Rectal smooth muscle tissue (tissue), 1 donor: Measurements from ENCODE around the gene EPB41L3.
"Not testable (repeated sequence)": the region's sequence is repeated elsewhere in the genome, so short reads cannot be mapped to it uniquely, and the experiment has no call there.

ENCODE experiments used
- H3K27ac ChIP-seq: one replicate; pipeline ENCODE4 v1.7.0; 2013; ENCODE audit warnings: low read depth, low read length, inconsistent platforms
- H3K27me3 ChIP-seq: one replicate; pipeline ENCODE4 v1.7.0; 2013; ENCODE audit warnings: low read length; ENCODE audit not compliant: control insufficient read depth, insufficient read depth
- H3K36me3 ChIP-seq: one replicate; pipeline ENCODE4 v1.7.0; 2013; ENCODE audit warnings: low read length; ENCODE audit not compliant: control insufficient read depth, insufficient read depth
- H3K4me1 ChIP-seq: one replicate; pipeline ENCODE4 v1.7.0; 2013; ENCODE audit warnings: low read length; ENCODE audit not compliant: control insufficient read depth, insufficient read depth
- H3K4me3 ChIP-seq: one replicate; pipeline ENCODE4 v1.7.0; 2013; ENCODE audit warnings: low read length
- H3K9ac ChIP-seq: one replicate; pipeline ENCODE4 v1.7.0; 2013; ENCODE audit warnings: low read length

Gene EPB41L3

DNA sequence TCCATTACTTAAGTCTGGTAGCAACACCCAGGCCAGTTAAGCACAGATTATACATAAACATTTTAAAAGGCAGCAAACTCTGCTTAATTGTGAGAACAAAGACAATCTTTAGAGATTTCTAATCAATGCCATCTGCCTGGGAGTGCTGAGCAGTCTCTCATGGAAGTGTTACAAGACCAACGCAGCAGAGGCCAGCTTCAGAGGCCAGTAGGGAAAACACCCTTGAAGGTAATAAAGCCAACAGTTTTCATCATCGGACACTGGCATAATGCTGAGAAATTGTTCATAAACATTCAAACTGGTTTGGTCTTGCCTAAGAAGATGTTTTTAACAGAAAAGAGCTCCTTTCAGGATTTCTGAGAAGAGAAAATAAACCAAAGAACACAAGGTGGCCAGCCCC, 35.0 kb downstream of the EPB41L3 start:
- Histone ChIP-seq H3K9ac (no peak overlapping the region), H3K4me3 (no peak overlapping the region), H3K27me3 (no peaks in the 10 kb centered on the region), H3K27ac (no peak overlapping the region), H3K36me3 (no peaks in the 10 kb centered on the region), H3K4me1 (peaks cover 3% of the 10 kb centered on the region)

DNA sequence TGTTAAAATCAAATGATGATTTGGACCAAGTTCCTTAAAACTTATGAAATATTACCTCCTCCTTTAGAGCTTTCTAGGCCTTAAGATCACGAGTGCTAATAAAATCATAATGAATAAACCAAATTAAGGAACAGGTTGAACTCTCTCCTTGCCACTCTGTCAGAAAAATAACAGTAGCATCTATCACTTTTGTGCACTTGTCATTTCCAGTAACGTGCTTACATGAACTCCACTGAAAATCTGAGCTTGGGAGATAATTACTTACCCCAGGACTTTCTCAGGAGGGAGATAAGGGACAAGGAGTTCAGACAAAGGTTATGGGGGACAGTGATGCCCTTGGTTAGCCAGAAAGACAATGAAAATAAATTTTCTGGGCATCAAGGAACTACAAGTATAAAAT, 36.0 kb downstream of the EPB41L3 start:
- Histone ChIP-seq H3K9ac (no peak overlapping the region), H3K27ac (no peak overlapping the region), H3K36me3 (no peaks in the 10 kb centered on the region)

DNA sequence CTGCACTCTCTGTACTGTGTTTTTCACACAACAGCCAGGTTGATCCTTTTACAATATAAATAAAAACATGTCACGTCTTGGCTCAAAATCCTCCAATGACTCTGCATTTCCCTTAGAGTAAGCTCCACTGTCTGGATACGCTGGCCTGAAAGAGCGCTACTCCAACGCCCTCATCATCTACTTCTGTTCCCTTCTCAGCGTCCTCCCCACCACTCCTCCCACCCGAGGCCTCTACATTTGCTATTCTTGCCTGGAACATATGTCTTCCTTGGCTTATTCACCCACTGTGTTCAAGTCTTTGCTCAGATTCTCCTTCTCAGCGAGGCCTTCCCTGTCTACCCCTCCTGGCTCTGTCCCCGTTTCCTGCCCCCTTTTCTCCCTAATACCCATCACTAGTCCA, 37.6 kb downstream of the EPB41L3 start:
- H3K4me1 ChIP-seq, result peaks cover 3% of the 10 kb centered on the region
- H3K9ac ChIP-seq, result no peak overlapping the region
- no peaks in the 10 kb centered on the region for H3K27me3 ChIP-seq
- H3K4me3 ChIP-seq, result no peak overlapping the region
- no peak overlapping the region for H3K27ac ChIP-seq
- H3K36me3 ChIP-seq, result no peaks in the 10 kb centered on the region

More for the DNA sequence above, 36.0 kb downstream of the EPB41L3 start:
- no peak overlapping the region for H3K4me3 ChIP-seq
- H3K27me3 ChIP-seq, result no peaks in the 10 kb centered on the region
- H3K4me1 ChIP-seq, result peaks cover 3% of the 10 kb centered on the region

DNA sequence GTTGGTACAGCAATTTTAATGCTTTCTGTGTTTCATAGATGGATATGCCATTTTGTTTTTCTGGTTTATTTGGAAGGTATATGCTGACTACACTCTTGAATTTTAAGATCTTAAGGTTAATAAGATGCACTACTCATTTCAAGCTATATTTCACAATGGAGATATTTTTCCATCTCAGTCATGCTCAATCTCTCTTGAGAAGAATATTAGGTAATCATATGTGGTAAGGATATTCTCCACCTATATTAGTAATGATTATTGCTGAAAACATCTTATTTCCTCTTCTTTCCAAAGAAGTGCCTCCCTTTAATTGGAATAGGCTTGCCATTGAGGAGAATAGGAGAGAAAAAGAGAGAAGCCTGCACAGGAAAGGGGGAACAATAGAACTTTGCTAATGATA, 40.1 kb downstream of the EPB41L3 start:
- Histone ChIP-seq H3K27ac (no peak overlapping the region), H3K9ac (no peak overlapping the region), H3K36me3 (no peaks in the 10 kb centered on the region), H3K4me3 (no peak overlapping the region), H3K4me1 (peaks cover 5% of the 10 kb centered on the region), H3K27me3 (no peaks in the 10 kb centered on the region)

DNA sequence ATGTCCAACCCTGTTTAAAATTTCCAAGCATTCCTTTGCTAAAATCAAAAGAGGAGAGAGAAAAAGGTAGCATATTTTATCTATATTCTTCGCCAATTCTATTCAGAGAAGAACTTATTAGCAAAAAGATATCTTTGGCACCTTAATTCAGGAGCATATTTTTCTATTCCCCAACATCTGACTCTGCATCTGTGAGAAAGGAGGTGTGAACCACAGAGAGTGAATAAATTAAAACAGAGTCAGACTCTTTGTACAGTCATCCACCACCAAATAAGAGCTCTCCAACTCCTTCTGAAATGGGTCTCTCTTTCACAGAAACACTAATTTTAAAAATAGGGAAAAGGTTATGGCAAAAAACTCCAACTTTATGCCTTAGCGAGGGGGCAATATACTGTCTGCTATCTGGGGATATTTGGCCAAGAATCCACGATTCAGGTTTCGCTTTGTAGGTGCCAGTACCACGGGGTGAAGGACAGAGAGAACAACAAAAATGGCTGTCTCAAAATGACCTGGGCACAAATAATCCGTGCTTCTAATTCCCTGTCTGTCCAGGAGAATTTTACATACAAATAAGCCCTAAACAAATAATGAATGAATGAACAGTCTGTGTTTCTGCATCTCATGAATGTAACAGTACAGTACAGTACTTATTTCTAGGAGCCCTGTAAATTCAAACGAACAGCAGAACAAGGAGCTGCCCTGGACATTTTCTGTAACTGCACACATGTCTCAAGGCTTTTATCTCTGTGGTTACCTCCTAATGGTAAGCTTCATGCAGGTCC, 43.4 kb downstream of the EPB41L3 start:
- Histone ChIP-seq H3K27me3 (no peaks in the 10 kb centered on the region), H3K4me3 (no peak overlapping the region), H3K36me3 (no peaks in the 10 kb centered on the region), H3K9ac (no peak overlapping the region), H3K4me1 (peaks cover 5% of the 10 kb centered on the region), H3K27ac (no peak overlapping the region)

DNA sequence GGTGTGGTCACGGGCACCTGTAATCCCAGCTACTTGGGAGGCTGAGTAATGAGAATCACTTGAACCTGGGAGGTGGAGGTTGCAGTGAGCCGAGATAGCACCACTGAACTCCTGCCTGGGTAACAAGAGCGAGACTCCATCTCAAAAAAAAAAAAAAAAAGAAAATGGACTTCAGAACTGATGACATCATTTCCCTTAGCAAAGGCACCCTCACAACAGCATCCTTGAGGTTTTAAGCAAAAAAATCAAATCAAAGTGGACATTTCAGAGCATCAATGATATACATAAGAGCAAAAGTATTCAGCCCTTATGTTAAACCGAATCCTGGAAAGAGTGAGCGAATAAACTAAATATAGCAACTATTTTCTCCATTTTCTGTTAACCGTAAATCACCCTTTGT, 45.3 kb downstream of the EPB41L3 start:
- Histone ChIP-seq H3K27ac (no peak overlapping the region), H3K4me1 (peaks cover 5% of the 10 kb centered on the region), H3K9ac (no peak overlapping the region), H3K36me3 (no peaks in the 10 kb centered on the region), H3K4me3 (no peak overlapping the region), H3K27me3 (no peaks in the 10 kb centered on the region)

DNA sequence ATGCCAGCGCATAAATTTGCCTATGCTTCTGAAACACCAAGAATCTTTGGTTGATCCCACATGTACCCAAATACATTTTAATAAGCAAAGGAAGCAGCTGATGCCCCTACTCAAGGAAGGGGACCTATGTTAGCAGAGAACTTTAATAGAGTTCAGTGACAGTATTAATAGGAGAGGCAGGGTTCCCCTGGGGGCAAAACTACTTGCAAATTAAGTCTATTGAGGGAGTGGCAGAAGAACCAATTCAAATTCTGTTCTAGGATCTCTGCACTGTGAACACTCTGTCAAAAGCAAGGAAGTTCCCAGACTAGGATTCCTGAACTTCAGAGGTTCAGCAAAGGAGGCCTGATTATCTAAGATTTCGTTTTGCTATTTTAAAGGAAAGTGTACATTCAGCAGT, 47.5 kb downstream of the EPB41L3 start:
- no peak overlapping the region for H3K27ac ChIP-seq

DNA sequence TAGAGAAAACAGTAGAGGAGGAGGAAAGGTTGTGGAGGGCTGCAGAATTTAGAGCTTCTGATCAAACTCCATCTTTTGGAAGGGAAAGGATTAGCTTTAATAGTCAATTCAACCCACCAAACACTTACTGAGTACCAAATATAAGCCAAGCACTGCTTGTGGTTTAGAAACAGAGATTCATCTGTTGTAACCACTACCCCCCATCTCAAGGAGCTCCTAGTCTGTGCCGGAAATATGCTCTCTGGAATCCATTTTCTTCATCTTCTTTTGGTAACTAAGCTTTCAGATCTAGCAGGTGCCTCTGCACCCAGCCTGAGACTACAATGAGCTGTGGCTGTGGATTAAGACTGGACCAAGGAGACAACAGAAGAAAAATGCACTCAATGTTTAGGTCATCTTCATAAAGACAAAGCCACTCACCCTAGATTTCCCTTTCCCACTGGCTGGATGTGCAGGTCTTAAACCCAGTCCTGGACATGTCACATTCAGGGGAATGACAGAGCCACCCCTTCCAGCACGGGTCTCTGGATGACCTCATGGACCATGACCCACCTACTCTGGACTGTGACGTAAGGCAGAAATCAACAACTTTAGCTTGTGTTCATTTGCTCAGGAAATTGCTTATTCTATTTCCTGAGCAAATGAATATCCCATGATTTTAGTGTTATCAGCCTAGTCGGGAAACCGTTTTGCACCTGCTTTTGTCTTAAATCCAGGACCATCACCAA, 52.9 kb downstream of the EPB41L3 start:
- Histone ChIP-seq H3K27me3 (no peaks in the 10 kb centered on the region), H3K9ac (no peak overlapping the region), H3K36me3 (no peaks in the 10 kb centered on the region), H3K4me1 (no peaks in the 10 kb centered on the region), H3K27ac (no peak overlapping the region), H3K4me3 (no peak overlapping the region)

More for the DNA sequence above, 47.5 kb downstream of the EPB41L3 start:
- H3K4me1 ChIP-seq, result peaks cover 5% of the 10 kb centered on the region
- no peak overlapping the region for H3K4me3 ChIP-seq
- H3K36me3 ChIP-seq, result no peaks in the 10 kb centered on the region
- H3K27me3 ChIP-seq, result no peaks in the 10 kb centered on the region
- H3K9ac ChIP-seq, result no peak overlapping the region

DNA sequence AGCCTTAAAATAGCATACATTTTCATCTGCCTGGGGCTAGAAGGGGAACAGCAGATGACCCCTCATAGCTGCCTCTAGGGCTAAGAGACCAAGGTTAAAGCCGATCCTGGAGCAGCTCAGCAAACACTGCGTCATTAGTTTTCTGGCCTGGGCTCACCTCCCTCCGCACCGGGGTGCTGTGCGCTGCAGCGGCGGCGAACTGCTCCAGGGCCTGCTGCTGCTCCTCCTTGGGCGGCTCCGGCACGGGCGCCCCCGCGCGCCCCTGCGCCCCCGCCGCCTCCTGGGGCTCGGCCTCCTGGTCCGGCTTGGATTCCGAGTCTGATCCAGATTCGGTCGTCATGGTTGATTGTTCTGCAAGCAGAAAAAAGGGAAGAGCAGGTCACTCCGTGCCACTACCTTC, 55.0 kb downstream of the EPB41L3 start:
- H3K9ac ChIP-seq, result no peak overlapping the region
- H3K27me3 ChIP-seq, result no peaks in the 10 kb centered on the region
- H3K4me1 ChIP-seq, result peaks cover 6% of the 10 kb centered on the region
- H3K4me3 ChIP-seq, result no peak overlapping the region
- peak overlapping the region; percentile 62 for H3K27ac ChIP-seq
- no peaks in the 10 kb centered on the region for H3K36me3 ChIP-seq

DNA sequence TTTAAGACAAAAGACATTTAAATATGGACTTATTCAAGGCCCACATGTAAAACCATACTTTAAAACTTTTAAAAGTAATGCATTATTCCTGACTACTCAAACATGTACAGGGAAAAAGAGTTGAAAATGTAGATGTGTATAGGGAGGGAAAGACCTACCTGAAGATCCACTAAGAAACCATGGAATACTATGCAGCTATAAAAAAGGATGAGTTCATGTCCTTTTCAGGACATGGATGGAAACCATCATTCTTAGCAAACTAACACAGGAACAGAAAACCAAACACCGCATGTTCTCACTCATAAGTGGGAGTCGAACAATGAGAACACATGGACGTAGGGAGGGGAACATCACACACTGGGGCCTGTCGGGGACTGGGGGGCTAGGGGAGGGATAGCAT, 55.8 kb downstream of the EPB41L3 start:
- H3K9ac ChIP-seq, result not testable (repeated sequence)

DNA sequence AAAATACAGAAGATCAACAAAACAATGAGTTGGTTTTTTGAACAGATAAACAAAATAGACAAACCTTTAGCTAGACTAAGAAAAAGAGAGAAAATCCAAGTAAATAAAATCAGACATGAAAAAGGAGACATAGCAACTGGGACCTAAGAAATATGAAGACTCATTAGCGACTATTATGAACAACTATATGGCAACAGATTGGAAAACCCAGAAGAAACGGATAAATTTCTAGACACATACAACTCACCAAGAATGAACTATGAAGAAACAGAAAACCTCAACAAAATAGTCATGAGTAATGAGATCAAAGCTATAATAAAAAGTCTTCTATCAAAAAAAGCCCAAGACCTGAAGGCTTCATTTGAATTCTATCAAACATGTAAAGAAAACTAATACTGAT, 59.3 kb downstream of the EPB41L3 start:
- Histone ChIP-seq H3K9ac (no peak overlapping the region), H3K27ac (no peak overlapping the region), H3K4me1 (peaks cover 13% of the 10 kb centered on the region), H3K36me3 (no peaks in the 10 kb centered on the region), H3K27me3 (no peaks in the 10 kb centered on the region), H3K4me3 (no peak overlapping the region)

More for the DNA sequence above, 55.8 kb downstream of the EPB41L3 start:
- H3K36me3 ChIP-seq, H3K27ac ChIP-seq, H3K4me1 ChIP-seq, H3K4me3 ChIP-seq, H3K27me3 ChIP-seq: not testable (repeated sequence)

DNA sequence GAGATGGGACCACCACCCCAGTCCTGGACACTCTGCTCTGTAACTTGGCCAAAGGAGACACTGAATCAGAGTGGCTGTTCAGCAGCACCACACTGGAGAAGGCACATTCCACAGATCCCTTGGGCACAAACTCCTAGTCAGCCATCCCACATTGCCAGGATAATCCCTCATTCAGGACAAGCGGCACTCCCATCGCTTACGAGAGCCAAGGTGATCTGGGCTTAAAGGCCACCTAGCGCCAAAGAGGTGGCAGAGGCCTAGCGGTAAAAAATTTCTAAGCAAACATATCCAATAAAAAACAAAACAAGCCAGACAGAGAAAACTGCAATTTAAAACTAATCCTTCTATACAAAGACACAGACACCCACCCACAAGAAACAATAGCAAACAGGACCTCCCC, 62.2 kb downstream of the EPB41L3 start:
- peaks cover 13% of the 10 kb centered on the region for H3K4me1 ChIP-seq
- H3K36me3 ChIP-seq, result no peaks in the 10 kb centered on the region
- H3K9ac ChIP-seq, result no peak overlapping the region
- no peak overlapping the region for H3K4me3 ChIP-seq
- no peaks in the 10 kb centered on the region for H3K27me3 ChIP-seq
- H3K27ac ChIP-seq, result peak overlapping the region; percentile 66

DNA sequence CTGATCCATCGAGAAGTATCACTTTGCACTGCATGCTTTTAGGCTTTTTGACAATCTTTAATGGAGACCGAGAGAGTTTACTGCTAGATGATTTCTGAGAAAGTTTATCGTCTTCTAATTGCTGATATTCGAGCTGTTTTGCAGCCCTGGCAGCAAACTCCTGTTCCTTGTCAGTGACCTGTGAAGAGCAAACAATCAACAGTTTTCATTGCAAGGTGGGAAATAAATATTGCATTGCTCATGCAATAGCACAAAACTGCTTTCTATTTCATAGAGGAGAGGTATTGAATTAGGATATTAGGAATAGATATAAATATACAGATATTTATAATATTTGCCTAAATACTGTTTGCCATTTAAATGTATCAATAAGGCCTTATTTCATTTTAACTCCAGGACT, 65.5 kb downstream of the EPB41L3 start:
- Histone ChIP-seq H3K4me1 (peaks cover 16% of the 10 kb centered on the region), H3K27me3 (no peaks in the 10 kb centered on the region), H3K36me3 (no peaks in the 10 kb centered on the region), H3K4me3 (no peak overlapping the region), H3K27ac (no peak overlapping the region), H3K9ac (no peak overlapping the region)
